ENCODE data around the gene BRPF3. TPM values are rescaled to one million over a fixed set of nuclear protein-coding genes. Genes with fewer than 3 reads are reported as not detected.

The BRPF3 gene
- total RNA-seq, 1 experiment from 2014 or later: 19.4 TPM

GRCh38 chr6:36235862-36236261 lies 39.3 kb downstream of the BRPF3 start:
- BruUV-seq (replicated peaks): no TSS peak
- Mint-ChIP-seq H3K4me3 (ENCODE audit: unreplicated experiment) (no peak overlapping the region), H3K36me3 (ENCODE audit: insufficient read depth, unreplicated experiment) (peaks cover 20% of the 10 kb centered on the region), H3K27me3 (ENCODE audit: insufficient read depth, unreplicated experiment) (no peaks in the 10 kb centered on the region), H3K9me3 (ENCODE audit: unreplicated experiment) (no peaks in the 10 kb centered on the region), H3K4me1 (ENCODE audit: insufficient read depth, unreplicated experiment) (no peaks in the 10 kb centered on the region), H3K27ac (ENCODE audit: low read depth, unreplicated experiment) (no peak overlapping the region)
- intact Hi-C loops (cut with micrococcal nuclease): no loop called here
- TF ChIP-seq, protein P1, sequence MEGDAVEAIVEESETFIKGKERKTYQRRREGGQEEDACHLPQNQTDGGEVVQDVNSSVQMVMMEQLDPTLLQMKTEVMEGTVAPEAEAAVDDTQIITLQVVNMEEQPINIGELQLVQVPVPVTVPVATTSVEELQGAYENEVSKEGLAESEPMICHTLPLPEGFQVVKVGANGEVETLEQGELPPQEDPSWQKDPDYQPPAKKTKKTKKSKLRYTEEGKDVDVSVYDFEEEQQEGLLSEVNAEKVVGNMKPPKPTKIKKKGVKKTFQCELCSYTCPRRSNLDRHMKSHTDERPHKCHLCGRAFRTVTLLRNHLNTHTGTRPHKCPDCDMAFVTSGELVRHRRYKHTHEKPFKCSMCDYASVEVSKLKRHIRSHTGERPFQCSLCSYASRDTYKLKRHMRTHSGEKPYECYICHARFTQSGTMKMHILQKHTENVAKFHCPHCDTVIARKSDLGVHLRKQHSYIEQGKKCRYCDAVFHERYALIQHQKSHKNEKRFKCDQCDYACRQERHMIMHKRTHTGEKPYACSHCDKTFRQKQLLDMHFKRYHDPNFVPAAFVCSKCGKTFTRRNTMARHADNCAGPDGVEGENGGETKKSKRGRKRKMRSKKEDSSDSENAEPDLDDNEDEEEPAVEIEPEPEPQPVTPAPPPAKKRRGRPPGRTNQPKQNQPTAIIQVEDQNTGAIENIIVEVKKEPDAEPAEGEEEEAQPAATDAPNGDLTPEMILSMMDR (IDR thresholded peaks at IDR 0.05; ENCODE audit: unreplicated experiment): no peak
- DNase-seq (ENCODE audit: unreplicated experiment): no peak
- ChIA-PET CTCF (interaction anchor here (0.7 to 1.0 kb wide), 2 partner anchors 17 to 67 kb away, joined by 3 read pairs; no protein-coding TSS in a partner anchor), POLR2A (no interaction called here)

- TF ChIP-seq, protein P1 (IDR thresholded peaks at IDR 0.05; ENCODE audit: unreplicated experiment): no peak
- Mint-ChIP-seq H3K9me3 (ENCODE audit: unreplicated experiment) (no peaks in the 10 kb centered on the region), H3K27ac (ENCODE audit: low read depth, unreplicated experiment) (no peak overlapping the region), H3K4me1 (ENCODE audit: insufficient read depth, unreplicated experiment) (no peaks in the 10 kb centered on the region), H3K4me3 (ENCODE audit: unreplicated experiment) (no peak overlapping the region), H3K36me3 (ENCODE audit: insufficient read depth, unreplicated experiment) (no peaks in the 10 kb centered on the region), H3K27me3 (ENCODE audit: insufficient read depth, unreplicated experiment) (peaks cover 30% of the 10 kb centered on the region)
- CTCF ChIA-PET: no interaction called here
- intact Hi-C loops (cut with micrococcal nuclease): no loop called here
- POLR2A ChIA-PET: no interaction called here
- DNase-seq (ENCODE audit: unreplicated experiment): no peak
- BruUV-seq (replicated peaks): no TSS peak
These were observed 43.2 kb downstream of the BRPF3 start for GRCh38 chr6:36239774-36240173.

DNA sequence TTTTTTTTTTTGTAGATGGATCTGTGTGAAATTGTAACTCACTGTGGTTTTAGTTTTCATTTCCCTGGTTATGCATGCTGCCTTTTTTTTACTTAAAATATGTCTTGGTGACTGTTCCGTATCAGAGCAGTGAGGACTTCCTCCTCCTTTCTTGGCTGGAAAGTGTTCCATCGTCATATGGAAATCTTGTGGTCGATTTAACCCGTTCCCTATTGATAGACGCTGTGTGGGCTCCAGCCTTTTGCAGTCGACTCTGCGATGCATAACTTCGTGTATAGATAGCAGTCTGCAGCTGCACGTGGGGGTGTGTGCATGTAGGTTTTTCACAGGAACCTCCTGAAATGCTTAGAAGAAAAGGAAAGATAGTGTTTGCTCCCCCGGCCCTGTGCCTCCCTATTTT lies 45.2 kb downstream of the BRPF3 start:
- TF ChIP-seq, protein P1 (IDR thresholded peaks at IDR 0.05; ENCODE audit: unreplicated experiment): no peak
- intact Hi-C loops (cut with micrococcal nuclease): no loop called here
- Mint-ChIP-seq H3K4me1 (ENCODE audit: insufficient read depth, unreplicated experiment) (peaks cover under 1% of the 10 kb centered on the region), H3K9me3 (ENCODE audit: unreplicated experiment) (no peaks in the 10 kb centered on the region), H3K27me3 (ENCODE audit: insufficient read depth, unreplicated experiment) (peaks cover 30% of the 10 kb centered on the region), H3K27ac (ENCODE audit: low read depth, unreplicated experiment) (no peak overlapping the region), H3K4me3 (ENCODE audit: unreplicated experiment) (no peak overlapping the region), H3K36me3 (ENCODE audit: insufficient read depth, unreplicated experiment) (no peaks in the 10 kb centered on the region)
- POLR2A ChIA-PET: no interaction called here
- no TSS peak for BruUV-seq (replicated peaks)
- no peak for DNase-seq (ENCODE audit: unreplicated experiment)
- CTCF ChIA-PET: no interaction called here

DNA sequence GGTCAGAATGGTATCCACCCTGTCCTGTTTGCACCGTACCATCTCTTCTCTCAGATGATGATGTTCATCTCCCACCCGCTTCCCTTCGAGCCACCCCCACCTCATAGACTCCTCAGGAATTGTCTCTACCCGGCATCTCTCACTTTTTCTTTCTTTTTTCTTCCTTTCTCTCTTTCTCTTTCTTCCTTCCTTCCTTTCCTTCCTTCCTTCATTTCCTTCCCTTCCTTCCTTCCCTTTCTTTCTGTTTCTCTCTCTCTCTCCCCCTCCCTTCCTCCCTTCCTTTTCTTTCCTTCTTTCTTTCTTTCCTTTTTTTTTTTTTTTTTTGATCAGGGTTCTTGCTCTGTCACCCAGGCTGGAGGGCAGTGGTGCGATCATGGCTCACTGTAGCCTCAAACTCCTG lies 45.6 kb downstream of the BRPF3 start:
- Mint-ChIP-seq H3K36me3 (ENCODE audit: insufficient read depth, unreplicated experiment) (no peaks in the 10 kb centered on the region), H3K27me3 (ENCODE audit: insufficient read depth, unreplicated experiment) (peaks cover 30% of the 10 kb centered on the region), H3K4me1 (ENCODE audit: insufficient read depth, unreplicated experiment) (peaks cover 5% of the 10 kb centered on the region), H3K4me3 (ENCODE audit: unreplicated experiment) (no peak overlapping the region), H3K27ac (ENCODE audit: low read depth, unreplicated experiment) (no peak overlapping the region), H3K9me3 (ENCODE audit: unreplicated experiment) (no peaks in the 10 kb centered on the region)
- POLR2A ChIA-PET: interaction anchor here (1.0 to 1.2 kb wide), 2 partner anchors 12 to 44 kb away, joined by 4 read pairs; no protein-coding TSS in a partner anchor
- no peak for DNase-seq (ENCODE audit: unreplicated experiment)
- TF ChIP-seq, protein P1 (IDR thresholded peaks at IDR 0.05; ENCODE audit: unreplicated experiment): no peak
- BruUV-seq (replicated peaks): no TSS peak
- intact Hi-C loops (cut with micrococcal nuclease): no loop called here
- CTCF ChIA-PET: no interaction called here

Measured in MCF 10A (cell line).